Measurements from ENCODE around the gene MUC2. TPM values are rescaled to one million over a fixed set of nuclear protein-coding genes. Genes with fewer than 3 reads are reported as not detected.

Gene MUC2
- total RNA-seq, 1 donor from 2014 or later, result 2.7 TPM

GRCh38 chr11:1087279-1087960 is 12.7 kb downstream of the MUC2 start:
- no peaks in the 10 kb centered on the region for H3K9me3 Mint-ChIP-seq
- DNase-seq (ENCODE audit: extremely low spot score, unreplicated experiment), result no peak
- no peak for TF ChIP-seq CTCF (conservative IDR thresholded peaks at IDR 0.05)
- no peaks in the 10 kb centered on the region for H3K36me3 Mint-ChIP-seq
- H3K27me3 Mint-ChIP-seq, result peaks cover 5% of the 10 kb centered on the region
- no peak overlapping the region for H3K4me3 Mint-ChIP-seq
- no peaks in the 10 kb centered on the region for H3K4me1 Mint-ChIP-seq (ENCODE audit: unreplicated experiment)
- no peak overlapping the region for H3K27ac Mint-ChIP-seq

- no peaks in the 10 kb centered on the region for H3K36me3 Mint-ChIP-seq
- H3K27me3 Mint-ChIP-seq, result peaks cover 5% of the 10 kb centered on the region
- no peak overlapping the region for H3K27ac Mint-ChIP-seq
- no peak for DNase-seq (ENCODE audit: extremely low spot score, unreplicated experiment)
- TF ChIP-seq CTCF (conservative IDR thresholded peaks at IDR 0.05), result no peak
- no peak overlapping the region for H3K4me3 Mint-ChIP-seq
- no peaks in the 10 kb centered on the region for H3K9me3 Mint-ChIP-seq
- no peaks in the 10 kb centered on the region for H3K4me1 Mint-ChIP-seq (ENCODE audit: unreplicated experiment)
Observed at GRCh38 chr11:1087961-1088926, 13.6 kb downstream of the MUC2 start.

- Mint-ChIP-seq H3K36me3 (no peaks in the 10 kb centered on the region), H3K27me3 (peaks cover 5% of the 10 kb centered on the region), H3K4me3 (no peak overlapping the region), H3K27ac (no peak overlapping the region), H3K4me1 (ENCODE audit: unreplicated experiment) (no peaks in the 10 kb centered on the region), H3K9me3 (no peaks in the 10 kb centered on the region)
- DNase-seq (ENCODE audit: extremely low spot score, unreplicated experiment), result no peak
- no peak for TF ChIP-seq CTCF (conservative IDR thresholded peaks at IDR 0.05)
Observed at GRCh38 chr11:1088927-1089737, 14.5 kb downstream of the MUC2 start.

GRCh38 chr11:1089738-1090599 is 15.3 kb downstream of the MUC2 start:
- Mint-ChIP-seq H3K36me3 (no peaks in the 10 kb centered on the region), H3K4me1 (ENCODE audit: unreplicated experiment) (no peaks in the 10 kb centered on the region), H3K4me3 (no peak overlapping the region), H3K27ac (no peak overlapping the region), H3K9me3 (no peaks in the 10 kb centered on the region), H3K27me3 (peaks cover 5% of the 10 kb centered on the region)
- TF ChIP-seq CTCF (conservative IDR thresholded peaks at IDR 0.05), result no peak
- DNase-seq (ENCODE audit: extremely low spot score, unreplicated experiment), result no peak

Measured in type B pancreatic cell (in vitro differentiated cells).